PC-3 (cell line): ENCODE data around the gene DDX46. TPM values are rescaled to one million over a fixed set of nuclear protein-coding genes. Genes with fewer than 3 reads are reported as not detected.

ENCODE experiments used
- ATAC-seq: fragments of 200-7000 bp; cut with Tn5 transposase; 2 replicates; pipeline ENCODE4 v1.9.1; 2020; ENCODE audit warnings: mild to moderate bottlenecking, moderate library complexity
- BruUV-seq: library from RNA; stranded (reverse); fragments of 400-500 nt; replicated peaks from 2 replicates; lab custom pipeline; 2021; lab: Mats Ljungman, UMichigan
- CTCF ChIA-PET: fragments of 300-600 bp; sonication (Branson Sonifier 250); formaldehyde crosslinking; loops from one replicate; lab custom pipeline; 2022; ENCODE audit warnings: antibody characterized with exemption; lab: Charles Lee
- POLR2A ChIA-PET: fragments of 300-600 bp; sonication (Branson Sonifier 250); formaldehyde crosslinking; loops from one replicate; lab custom pipeline; 2022; ENCODE audit warnings: antibody characterized with exemption; ENCODE audit not compliant: unreplicated experiment; lab: Charles Lee
- DNase-seq: peaks from one replicate; pipeline ENCODE4 v3.0.0-alpha.2; 2015
- H2AFZ ChIP-seq: fragments of 300-600 bp; sonication (generic); 2 replicates; pipeline ENCODE4 v1.6.0; 2016; ENCODE audit warnings: antibody characterized with exemption, low read length
- H3F3A ChIP-seq: fragments of 300-600 bp; sonication (generic); one replicate; pipeline ENCODE4 v1.6.0; 2017; ENCODE audit warnings: antibody characterized with exemption, low read length, control low read depth, mild to moderate bottlenecking; ENCODE audit not compliant: unreplicated experiment
- H3K27ac ChIP-seq: fragments of 300-600 bp; sonication (generic); 2 replicates; pipeline ENCODE4 v1.5.1; 2016; ENCODE audit warnings: mild to moderate bottlenecking, low read length
- H3K27me3 ChIP-seq: fragments of 300-600 bp; sonication (generic); 2 replicates; pipeline ENCODE4 v1.6.1; 2016; ENCODE audit warnings: low read length, mixed read lengths
- H3K36me3 ChIP-seq: fragments of 300-600 bp; sonication (generic); 2 replicates; pipeline ENCODE4 v1.6.1; 2016; ENCODE audit warnings: low read depth, mixed run types, low read length, mixed read lengths
- H3K4me1 ChIP-seq: fragments of 300-600 bp; sonication (generic); 2 replicates; pipeline ENCODE4 v1.5.1; 2016; ENCODE audit warnings: low read length; ENCODE audit not compliant: insufficient read depth
- H3K4me2 ChIP-seq: fragments of 300-600 bp; sonication (generic); 2 replicates; pipeline ENCODE4 v1.6.0; 2016; ENCODE audit warnings: low read length
- H3K4me3 ChIP-seq: fragments of 300-600 bp; sonication (generic); 2 replicates; pipeline ENCODE4 v1.5.1; 2016; ENCODE audit warnings: mild to moderate bottlenecking, low read length, mixed read lengths
- H3K79me2 ChIP-seq: fragments of 300-600 bp; sonication (generic); 2 replicates; pipeline ENCODE4 v1.6.1; 2017; ENCODE audit warnings: low read length, mixed read lengths
- H3K9ac ChIP-seq: fragments of 300-600 bp; sonication (generic); 2 replicates; pipeline ENCODE4 v1.6.0; 2016; ENCODE audit warnings: mild to moderate bottlenecking, low read length
- H3K9me2 ChIP-seq: fragments of 300-600 bp; sonication (generic); replicated peaks from 2 replicates; pipeline ENCODE4 v1.6.1; 2016; ENCODE audit warnings: mixed run types, low read length, mixed read lengths
- H3K9me3 ChIP-seq: fragments of 300-600 bp; sonication (generic); 2 replicates; pipeline ENCODE4 v1.6.1; 2016; ENCODE audit warnings: low read length, mixed read lengths
- H4K20me1 ChIP-seq: fragments of 300-600 bp; sonication (generic); 2 replicates; pipeline ENCODE4 v1.6.1; 2016; ENCODE audit warnings: low read length, mixed read lengths
- CTCF ChIP-seq: fragments of 300-600 bp; sonication (generic); conservative IDR thresholded peaks from 2 replicates; pipeline ENCODE4 v1.5.1; 2017; ENCODE audit warnings: antibody characterized with exemption, low read depth, mild to moderate bottlenecking, low read length
- EZH2 ChIP-seq: fragments of 300-600 bp; sonication (generic); IDR thresholded peaks from one replicate; pipeline ENCODE4 v1.6.1; 2017; ENCODE audit warnings: antibody characterized with exemption, mild to moderate bottlenecking, low read length; ENCODE audit not compliant: unreplicated experiment
- EZH2phosphoT487 ChIP-seq: fragments of 300-600 bp; sonication (generic); IDR thresholded peaks from 2 replicates; pipeline ENCODE4 v1.6.1; 2018; ENCODE audit warnings: mild to moderate bottlenecking, antibody characterized with exemption, low read length, borderline replicate concordance
- intact Hi-C: fragments of 100-400 bp; cut with micrococcal nuclease; formaldehyde crosslinking; loops from 2 replicates; pipeline ENCODE4 v1.9.0; 2023
- total RNA-seq: library from RNA; depleted of rRNA; stranded (reverse); fragments of >200 nt; gene quantifications from 2 replicates; pipeline ENCODE4 v1.2.3, GENCODE V29; 2014

DDX46 gene
- total RNA-seq, 1 experiment from 2014 or later: 29.0 TPM

DNA sequence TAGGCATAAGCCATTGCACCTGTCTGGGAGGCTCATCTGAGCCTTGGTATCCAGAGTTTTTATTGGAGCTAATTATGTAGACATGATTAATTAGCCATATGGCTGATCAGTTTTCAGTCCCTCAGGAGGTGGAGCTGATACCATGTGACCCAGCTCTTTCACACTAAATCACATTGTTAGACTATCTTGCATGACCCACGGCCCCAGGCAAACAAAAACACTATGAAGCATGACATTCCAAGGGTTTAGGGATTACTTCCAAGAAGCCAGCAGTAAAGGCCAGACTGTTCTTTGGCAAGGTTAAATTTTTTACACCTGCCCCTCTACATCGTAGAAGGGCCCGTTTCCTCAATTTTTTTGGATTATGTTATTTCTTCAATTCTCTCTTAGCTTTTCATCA lies 82.2 kb downstream of the DDX46 start:
- H3K27ac ChIP-seq: no peak overlapping the region
- no peak overlapping the region for H3K4me3 ChIP-seq
- no peak overlapping the region for H3K4me2 ChIP-seq
- ChIA-PET CTCF (no interaction called here), POLR2A (no interaction called here)
- intact Hi-C loops: no loop called here
- no peaks in the 10 kb centered on the region; the same call in 1 of the 2 replicates for H3K36me3 ChIP-seq
- H2AFZ ChIP-seq: no peak overlapping the region
- TF ChIP-seq CTCF: no peak
- TF ChIP-seq EZH2phosphoT487: no peak
- no peak for TF ChIP-seq EZH2
- no peak for ATAC-seq
- no peaks in the 10 kb centered on the region for H3F3A ChIP-seq
- H3K9me3 ChIP-seq: no peaks in the 10 kb centered on the region
- no peaks in the 10 kb centered on the region for H4K20me1 ChIP-seq
- no TSS peak for BruUV-seq
- no peaks in the 10 kb centered on the region for H3K79me2 ChIP-seq
- no peaks in the 10 kb centered on the region for H3K27me3 ChIP-seq
- H3K9me2 ChIP-seq: no peaks in the 10 kb centered on the region
- no peak overlapping the region for H3K9ac ChIP-seq
- no peak for DNase-seq
- H3K4me1 ChIP-seq: peaks cover 18% of the 10 kb centered on the region

- ChIA-PET CTCF (no interaction called here), POLR2A (interaction anchor here (0.6 kb wide), 1 partner anchor 60 kb away, joined by 3 read pairs; no protein-coding TSS in a partner anchor)
- Histone ChIP-seq H3K27ac (no peak overlapping the region), H3K9me2 (no peaks in the 10 kb centered on the region), H3K4me2 (no peak overlapping the region), H3K79me2 (peaks cover 28% of the 10 kb centered on the region), H3K9ac (no peak overlapping the region), H3K36me3 (no peaks in the 10 kb centered on the region; the same call in 1 of the 2 replicates), H3K4me1 (peaks cover 18% of the 10 kb centered on the region), H4K20me1 (no peaks in the 10 kb centered on the region; the same call in 1 of the 2 replicates), H2AFZ (no peak overlapping the region), H3K9me3 (no peaks in the 10 kb centered on the region), H3K4me3 (no peak overlapping the region), H3K27me3 (no peaks in the 10 kb centered on the region), H3F3A (no peaks in the 10 kb centered on the region)
- intact Hi-C loops: no loop called here
- TF ChIP-seq CTCF (no peak), EZH2phosphoT487 (no peak), EZH2 (no peak)
- BruUV-seq: no TSS peak
- ATAC-seq (no peak), DNase-seq (no peak)
Measured at GRCh38 chr5:134844252-134844651, 85.7 kb downstream of the DDX46 start.

DNA sequence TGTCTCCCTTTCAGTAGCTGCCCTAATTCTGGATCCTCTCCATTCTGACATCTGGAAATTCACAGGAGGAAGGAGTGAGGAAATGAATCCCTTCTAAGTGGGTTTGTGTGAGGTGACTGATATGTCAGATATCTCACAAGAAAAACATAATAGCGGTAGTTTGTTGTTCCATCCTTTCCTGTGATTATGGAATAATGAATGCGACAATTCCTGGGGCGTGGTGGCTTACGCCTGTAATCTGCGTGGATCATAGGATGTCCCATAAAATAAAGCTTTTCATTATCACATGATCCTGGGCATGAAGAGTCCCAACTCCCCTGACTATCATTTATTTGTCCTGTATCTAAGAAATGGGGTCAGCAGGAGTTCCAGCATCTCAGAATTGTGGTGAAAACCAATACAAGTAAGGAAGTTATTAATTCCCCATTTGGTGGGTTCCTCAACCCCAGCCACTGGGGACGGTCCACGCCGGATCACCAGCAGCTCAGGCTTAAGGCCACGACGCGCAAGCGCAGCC lies 86.8 kb downstream of the DDX46 start:
- Histone ChIP-seq H3K4me1 (peaks cover 18% of the 10 kb centered on the region), H4K20me1 (no peaks in the 10 kb centered on the region; the same call in 1 of the 2 replicates), H3K79me2 (peaks cover 36% of the 10 kb centered on the region), H3K4me3 (peak overlapping the region; percentile 98; the same call in 1 of the 2 replicates), H3K36me3 (no peaks in the 10 kb centered on the region), H3K27me3 (no peaks in the 10 kb centered on the region), H3F3A (no peaks in the 10 kb centered on the region), H3K4me2 (peak overlapping the region; percentile 47), H3K27ac (peak overlapping the region; percentile 37), H3K9me2 (no peaks in the 10 kb centered on the region), H3K9ac (peak overlapping the region; percentile 98), H3K9me3 (no peaks in the 10 kb centered on the region), H2AFZ (peak overlapping the region; percentile 58)
- ATAC-seq: peak; percentile 1; the same call in 1 of the 2 replicates
- BruUV-seq: TSS peak; percentile 98
- no peak for DNase-seq
- POLR2A ChIA-PET: interaction anchor here (0.5 to 0.6 kb wide), 4 partner anchors 25 to 786 kb away, joined by 5 to 11 read pairs (median 6); partner anchors contain the start of gene PPP2CA
- intact Hi-C loops: no loop called here
- CTCF ChIA-PET: no interaction called here
- TF ChIP-seq EZH2phosphoT487 (no peak), EZH2 (no peak), CTCF (no peak)
